ENCODE data around the gene SYTL5.

Gene SYTL5
- total RNA-seq: 0 reads per million in 3 donors

DNA sequence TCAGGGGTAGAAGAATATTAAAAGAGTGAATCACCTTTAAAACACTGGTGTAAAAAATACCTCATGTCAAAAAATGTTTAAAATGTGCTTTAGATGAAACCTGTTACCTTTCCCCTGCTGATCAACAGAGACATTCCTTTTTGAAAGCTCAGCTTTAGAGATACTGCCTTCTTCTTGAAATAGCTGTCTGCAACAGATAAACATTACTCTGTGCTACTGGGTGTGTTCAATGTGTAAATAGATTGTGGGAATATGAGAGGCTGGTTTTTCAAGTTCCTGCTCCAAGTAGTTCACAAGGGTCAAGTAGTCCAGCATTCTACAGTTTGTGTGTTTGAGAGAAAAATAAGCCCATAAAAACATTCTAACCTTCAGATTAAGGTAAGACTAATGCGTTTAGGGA lies at the start of gene SYTL5:
SYTL5 (plus strand) TSS at position 263 of the 400 bp plus-strand sequence. CDS start 27,337 bp downstream, outside the sequence.
- Histone ChIP-seq H3K27ac (ENCODE audit: insufficient read depth, low read length, poor library complexity, severe bottlenecking) (no peak within 1 kb of the TSS), H3K4me1 (ENCODE audit: control insufficient read depth, insufficient read depth, low read length, poor library complexity, severe bottlenecking) (no peaks in the 10 kb centered on the region), H3K27me3 (replicated peaks; ENCODE audit: control insufficient read depth, insufficient read depth, low read length, poor library complexity, severe bottlenecking) (no peaks in the 10 kb centered on the region), H3K4me3 (ENCODE audit: insufficient read depth, low read depth, low read length, poor library complexity, severe bottlenecking) (no peak within 1 kb of the TSS), H3K9me3 (ENCODE audit: control insufficient read depth, low read length) (no peaks in the 10 kb centered on the region), H3K36me3 (ENCODE audit: control insufficient read depth, insufficient read depth, low read length) (no peaks in the 10 kb centered on the region)
- DNase-seq: no peak

DNA sequence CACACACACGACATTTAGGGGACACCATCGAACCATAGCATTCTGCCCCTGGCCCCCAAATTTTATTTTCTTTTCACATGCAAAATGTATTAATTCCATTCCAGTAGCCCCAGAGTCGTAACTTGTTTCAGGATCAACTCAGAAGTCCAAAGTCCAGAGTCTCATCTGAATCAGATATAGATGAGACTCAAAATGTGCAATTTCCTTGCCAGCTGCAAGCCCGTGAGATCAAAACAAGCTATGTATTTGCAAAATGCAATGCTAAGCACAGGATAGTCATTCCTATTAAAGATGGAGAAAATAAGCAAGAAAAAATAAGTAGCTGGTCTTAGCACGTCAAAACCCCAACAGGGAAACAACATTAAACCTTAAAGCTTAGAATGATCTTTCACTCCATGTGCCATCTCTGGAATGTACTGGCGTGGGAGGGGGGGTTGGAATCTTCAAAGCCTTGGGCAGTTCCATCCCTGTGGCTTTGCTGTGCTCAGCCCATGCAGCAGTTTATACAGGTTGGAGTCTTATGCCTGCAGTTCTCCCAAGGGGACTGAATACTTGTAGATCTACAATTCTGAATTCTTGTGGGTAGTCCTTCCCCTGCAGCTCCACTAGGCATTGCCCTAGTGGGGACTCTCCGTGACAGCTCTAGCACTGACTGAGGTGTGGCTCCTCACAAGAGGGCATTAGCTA lies 47.7 kb upstream of the SYTL5 start:
- Histone ChIP-seq H3K4me1 (ENCODE audit: control insufficient read depth, insufficient read depth, low read length, poor library complexity, severe bottlenecking) (no peaks in the 10 kb centered on the region), H3K27me3 (replicated peaks; ENCODE audit: control insufficient read depth, insufficient read depth, low read length, poor library complexity, severe bottlenecking) (no peaks in the 10 kb centered on the region), H3K27ac (ENCODE audit: insufficient read depth, low read length, poor library complexity, severe bottlenecking) (no peak overlapping the region), H3K36me3 (ENCODE audit: control insufficient read depth, insufficient read depth, low read length) (no peaks in the 10 kb centered on the region), H3K9me3 (ENCODE audit: control insufficient read depth, low read length) (no peaks in the 10 kb centered on the region), H3K4me3 (ENCODE audit: insufficient read depth, low read depth, low read length, poor library complexity, severe bottlenecking) (no peak overlapping the region)
- DNase-seq: no peak

DNA sequence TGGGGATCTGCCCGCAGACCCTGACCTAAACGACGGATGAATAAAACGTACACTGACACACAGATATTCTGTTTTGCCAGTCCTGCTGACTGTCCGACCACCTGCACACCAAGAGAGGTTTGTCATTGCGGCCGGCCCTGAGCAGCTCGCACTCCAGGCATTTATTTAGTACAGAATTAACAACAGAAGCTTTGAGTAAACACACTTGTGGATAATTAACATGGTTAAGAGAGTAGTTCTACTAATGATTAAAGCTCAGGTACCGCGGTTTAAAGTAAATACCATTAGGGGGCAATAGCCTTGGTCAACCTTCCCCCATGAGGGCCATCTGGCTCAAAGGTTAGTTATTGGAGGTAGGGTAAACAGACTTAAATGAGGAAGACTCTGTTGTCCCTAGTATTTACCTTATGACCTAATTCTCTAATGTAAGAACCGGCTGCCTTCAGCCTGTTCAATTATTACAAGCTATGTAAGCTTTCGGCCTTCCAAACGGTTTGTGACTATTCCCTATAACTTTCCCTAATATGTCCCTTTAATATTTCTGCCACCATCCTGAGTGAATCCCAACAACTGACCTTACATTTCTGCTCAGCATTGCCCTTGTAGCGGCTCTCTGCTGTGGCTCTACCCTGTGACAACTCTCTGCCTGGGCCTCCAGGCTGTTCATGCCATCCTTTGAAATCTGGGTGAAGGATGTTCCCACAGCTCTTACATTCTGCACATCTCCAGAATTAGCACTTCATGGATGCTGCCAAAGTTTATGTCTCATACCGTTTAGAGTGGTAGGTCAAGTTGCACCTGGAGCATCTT lies 46.9 kb upstream of the SYTL5 start:
- Histone ChIP-seq H3K27me3 (replicated peaks; ENCODE audit: control insufficient read depth, insufficient read depth, low read length, poor library complexity, severe bottlenecking) (no peaks in the 10 kb centered on the region), H3K36me3 (ENCODE audit: control insufficient read depth, insufficient read depth, low read length) (no peaks in the 10 kb centered on the region), H3K4me1 (ENCODE audit: control insufficient read depth, insufficient read depth, low read length, poor library complexity, severe bottlenecking) (no peaks in the 10 kb centered on the region), H3K27ac (ENCODE audit: insufficient read depth, low read length, poor library complexity, severe bottlenecking) (no peak overlapping the region), H3K9me3 (ENCODE audit: control insufficient read depth, low read length) (no peaks in the 10 kb centered on the region), H3K4me3 (ENCODE audit: insufficient read depth, low read depth, low read length, poor library complexity, severe bottlenecking) (no peak overlapping the region)
- DNase-seq: no peak

DNA sequence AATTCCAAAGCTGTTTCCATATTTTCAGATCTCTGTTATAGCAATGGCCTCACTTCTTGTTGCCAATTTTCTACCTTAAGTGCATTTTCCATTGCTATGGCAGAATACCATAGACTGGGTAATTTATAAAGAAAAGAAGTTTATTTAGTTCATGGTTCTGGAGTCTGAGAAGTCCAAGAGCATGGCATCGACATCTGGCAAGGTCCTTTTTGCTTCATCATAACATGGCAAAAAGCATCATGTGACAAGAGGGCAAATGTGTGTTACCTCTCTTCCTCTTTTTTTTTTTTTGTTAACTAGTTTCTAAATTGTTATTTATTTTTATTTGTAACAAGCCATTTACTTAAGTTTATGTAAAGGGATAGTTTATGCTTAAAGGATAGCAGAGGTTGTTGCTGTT lies 45.2 kb upstream of the SYTL5 start:
- H3K27ac ChIP-seq (ENCODE audit: insufficient read depth, low read length, poor library complexity, severe bottlenecking): no peak overlapping the region

DNA sequence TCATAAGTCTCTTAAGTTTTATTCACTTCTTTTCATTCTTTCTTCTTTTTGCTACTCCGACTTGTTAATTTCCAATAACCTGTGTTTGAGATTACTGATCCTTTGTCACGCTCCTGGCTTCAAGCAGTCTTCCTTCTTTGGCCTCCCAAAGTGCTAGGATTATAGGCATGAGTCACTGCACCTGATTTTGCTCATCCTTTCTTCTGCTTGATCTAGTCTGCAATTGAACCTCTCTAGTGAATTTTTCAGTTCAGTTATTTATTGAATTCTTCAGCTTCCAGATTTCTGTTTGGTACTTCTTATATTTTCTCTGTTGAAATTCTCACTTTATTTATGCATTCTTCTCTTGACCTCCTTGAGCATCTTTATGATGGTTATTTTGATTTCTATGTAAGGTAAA lies 38.6 kb upstream of the SYTL5 start:
- no peak for DNase-seq
- H3K9me3 ChIP-seq (ENCODE audit: control insufficient read depth, low read length): no peaks in the 10 kb centered on the region
- no peak overlapping the region for H3K4me3 ChIP-seq (ENCODE audit: insufficient read depth, low read depth, low read length, poor library complexity, severe bottlenecking)
- H3K27me3 ChIP-seq (replicated peaks; ENCODE audit: control insufficient read depth, insufficient read depth, low read length, poor library complexity, severe bottlenecking): no peaks in the 10 kb centered on the region
- H3K27ac ChIP-seq (ENCODE audit: insufficient read depth, low read length, poor library complexity, severe bottlenecking): no peak overlapping the region
- H3K4me1 ChIP-seq (ENCODE audit: control insufficient read depth, insufficient read depth, low read length, poor library complexity, severe bottlenecking): no peaks in the 10 kb centered on the region
- H3K36me3 ChIP-seq (ENCODE audit: control insufficient read depth, insufficient read depth, low read length): no peaks in the 10 kb centered on the region

More for the DNA sequence above, 45.2 kb upstream of the SYTL5 start:
- H3K27me3 ChIP-seq (replicated peaks; ENCODE audit: control insufficient read depth, insufficient read depth, low read length, poor library complexity, severe bottlenecking): no peaks in the 10 kb centered on the region
- no peak for DNase-seq
- H3K4me1 ChIP-seq (ENCODE audit: control insufficient read depth, insufficient read depth, low read length, poor library complexity, severe bottlenecking): no peaks in the 10 kb centered on the region
- no peaks in the 10 kb centered on the region for H3K36me3 ChIP-seq (ENCODE audit: control insufficient read depth, insufficient read depth, low read length)
- no peak overlapping the region for H3K4me3 ChIP-seq (ENCODE audit: insufficient read depth, low read depth, low read length, poor library complexity, severe bottlenecking)
- no peaks in the 10 kb centered on the region for H3K9me3 ChIP-seq (ENCODE audit: control insufficient read depth, low read length)

DNA sequence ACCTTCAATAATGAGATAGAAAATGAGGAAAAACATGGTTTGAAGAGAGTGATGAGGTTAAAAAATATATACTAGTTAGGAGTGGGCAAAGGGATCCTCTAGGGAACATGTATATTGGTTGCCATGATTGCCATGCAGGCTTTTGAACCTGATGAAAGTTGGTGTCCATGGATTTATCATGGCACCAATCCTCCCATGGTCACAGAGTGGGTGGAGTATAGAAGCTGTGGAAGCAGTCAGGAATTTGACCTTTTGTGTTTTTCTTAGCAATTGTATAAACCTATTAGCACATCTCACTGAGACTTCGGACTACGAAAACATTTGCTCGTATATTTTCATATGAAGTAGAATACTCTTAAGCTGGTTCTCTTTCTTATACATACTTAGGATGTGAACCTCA lies 30.9 kb upstream of the SYTL5 start:
- H3K36me3 ChIP-seq (ENCODE audit: control insufficient read depth, insufficient read depth, low read length): no peaks in the 10 kb centered on the region
- H3K9me3 ChIP-seq (ENCODE audit: control insufficient read depth, low read length): no peaks in the 10 kb centered on the region
- H3K27me3 ChIP-seq (replicated peaks; ENCODE audit: control insufficient read depth, insufficient read depth, low read length, poor library complexity, severe bottlenecking): no peaks in the 10 kb centered on the region
- no peak overlapping the region for H3K27ac ChIP-seq (ENCODE audit: insufficient read depth, low read length, poor library complexity, severe bottlenecking)
- no peak for DNase-seq
- no peak overlapping the region for H3K4me3 ChIP-seq (ENCODE audit: insufficient read depth, low read depth, low read length, poor library complexity, severe bottlenecking)
- H3K4me1 ChIP-seq (ENCODE audit: control insufficient read depth, insufficient read depth, low read length, poor library complexity, severe bottlenecking): no peaks in the 10 kb centered on the region

DNA sequence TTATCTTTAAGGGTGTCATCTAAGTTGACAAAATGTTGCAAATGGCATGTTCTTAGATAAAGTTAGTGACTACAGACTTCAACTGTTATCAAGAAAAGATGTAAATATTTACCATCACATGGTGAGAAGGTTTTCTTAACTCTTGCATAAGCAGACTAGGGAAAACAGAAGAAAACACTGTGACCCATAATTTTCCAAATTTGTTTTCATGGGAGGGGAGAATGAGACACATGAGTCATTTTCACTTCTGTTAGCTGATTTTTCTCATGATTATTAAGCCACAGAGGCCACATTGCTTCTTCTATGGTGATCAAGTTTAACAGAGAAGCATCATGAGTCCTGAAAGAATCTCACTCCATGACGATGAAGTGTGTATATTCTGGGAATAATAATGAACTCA lies 30.2 kb upstream of the SYTL5 start:
- DNase-seq: no peak
- H3K4me3 ChIP-seq (ENCODE audit: insufficient read depth, low read depth, low read length, poor library complexity, severe bottlenecking): no peak overlapping the region
- H3K27ac ChIP-seq (ENCODE audit: insufficient read depth, low read length, poor library complexity, severe bottlenecking): no peak overlapping the region
- H3K27me3 ChIP-seq (replicated peaks; ENCODE audit: control insufficient read depth, insufficient read depth, low read length, poor library complexity, severe bottlenecking): no peaks in the 10 kb centered on the region
- H3K36me3 ChIP-seq (ENCODE audit: control insufficient read depth, insufficient read depth, low read length): no peaks in the 10 kb centered on the region
- H3K9me3 ChIP-seq (ENCODE audit: control insufficient read depth, low read length): no peaks in the 10 kb centered on the region
- no peaks in the 10 kb centered on the region for H3K4me1 ChIP-seq (ENCODE audit: control insufficient read depth, insufficient read depth, low read length, poor library complexity, severe bottlenecking)

DNA sequence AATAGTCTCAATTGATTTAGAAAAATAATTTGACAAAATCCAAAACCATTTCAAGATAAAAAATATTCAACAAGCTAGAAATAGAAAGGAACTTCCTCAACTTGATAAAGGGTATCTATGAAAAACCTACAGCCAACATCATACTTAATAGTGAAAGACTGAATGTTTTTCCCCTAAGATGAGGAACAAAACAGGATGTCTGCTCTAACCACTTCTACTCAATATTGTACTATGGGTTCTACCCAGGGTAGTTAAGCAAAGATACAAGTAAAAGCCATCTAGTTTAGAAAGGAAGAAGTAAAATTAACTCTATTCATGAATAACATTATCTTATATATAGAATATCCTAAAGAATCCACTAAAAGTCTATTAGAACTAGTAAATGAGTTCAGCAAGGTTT lies 21.5 kb upstream of the SYTL5 start:
- H3K9me3 ChIP-seq (ENCODE audit: control insufficient read depth, low read length): no peaks in the 10 kb centered on the region
- no peaks in the 10 kb centered on the region for H3K36me3 ChIP-seq (ENCODE audit: control insufficient read depth, insufficient read depth, low read length)
- H3K4me1 ChIP-seq (ENCODE audit: control insufficient read depth, insufficient read depth, low read length, poor library complexity, severe bottlenecking): no peaks in the 10 kb centered on the region
- no peak for DNase-seq
- H3K27me3 ChIP-seq (replicated peaks; ENCODE audit: control insufficient read depth, insufficient read depth, low read length, poor library complexity, severe bottlenecking): no peaks in the 10 kb centered on the region
- no peak overlapping the region for H3K27ac ChIP-seq (ENCODE audit: insufficient read depth, low read length, poor library complexity, severe bottlenecking)
- H3K4me3 ChIP-seq (ENCODE audit: insufficient read depth, low read depth, low read length, poor library complexity, severe bottlenecking): no peak overlapping the region

DNA sequence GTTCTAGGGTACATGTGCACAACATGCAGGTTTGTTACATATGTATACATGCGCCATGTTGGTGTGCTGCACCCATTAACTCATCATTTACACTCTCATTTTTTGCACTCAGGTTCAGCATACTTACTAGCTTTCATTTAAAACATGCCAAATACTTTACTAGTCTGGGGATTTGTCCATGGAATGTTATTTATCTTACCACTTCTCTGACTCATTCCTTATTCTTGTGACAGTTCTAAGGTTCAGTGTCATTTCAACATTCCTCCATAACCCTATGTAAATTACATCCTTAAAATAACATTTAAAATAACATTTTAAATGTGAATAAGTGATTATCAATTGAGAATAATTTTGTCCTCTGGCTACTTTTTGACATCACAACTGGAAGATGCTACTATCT lies 19.5 kb upstream of the SYTL5 start:
- H3K4me1 ChIP-seq (ENCODE audit: control insufficient read depth, insufficient read depth, low read length, poor library complexity, severe bottlenecking): no peaks in the 10 kb centered on the region
- no peaks in the 10 kb centered on the region for H3K36me3 ChIP-seq (ENCODE audit: control insufficient read depth, insufficient read depth, low read length)
- no peak for DNase-seq
- H3K27me3 ChIP-seq (replicated peaks; ENCODE audit: control insufficient read depth, insufficient read depth, low read length, poor library complexity, severe bottlenecking): no peaks in the 10 kb centered on the region
- no peaks in the 10 kb centered on the region for H3K9me3 ChIP-seq (ENCODE audit: control insufficient read depth, low read length)
- H3K4me3 ChIP-seq (ENCODE audit: insufficient read depth, low read depth, low read length, poor library complexity, severe bottlenecking): no peak overlapping the region
- no peak overlapping the region for H3K27ac ChIP-seq (ENCODE audit: insufficient read depth, low read length, poor library complexity, severe bottlenecking)

DNA sequence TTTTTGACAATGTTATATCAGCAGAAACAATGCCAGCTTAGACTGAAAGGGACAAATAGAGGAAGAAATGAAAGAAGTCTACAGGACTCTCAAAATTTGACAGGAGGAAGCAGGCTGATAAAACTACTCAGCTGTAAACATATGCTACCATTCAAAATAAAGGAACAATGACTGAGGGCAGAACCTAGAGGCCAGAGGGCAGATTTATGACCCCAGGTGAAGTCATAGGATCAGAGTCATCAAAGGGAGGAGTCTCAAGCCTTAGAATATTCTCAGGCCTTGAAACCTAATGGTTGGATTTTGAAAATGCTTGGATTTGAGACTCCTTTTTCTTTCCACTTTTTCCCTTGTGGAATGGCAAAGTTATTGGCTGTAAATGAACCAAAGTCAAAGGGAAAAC lies 17.0 kb upstream of the SYTL5 start:
- Histone ChIP-seq H3K27me3 (replicated peaks; ENCODE audit: control insufficient read depth, insufficient read depth, low read length, poor library complexity, severe bottlenecking) (no peaks in the 10 kb centered on the region), H3K9me3 (ENCODE audit: control insufficient read depth, low read length) (no peaks in the 10 kb centered on the region), H3K27ac (ENCODE audit: insufficient read depth, low read length, poor library complexity, severe bottlenecking) (no peak overlapping the region), H3K4me3 (ENCODE audit: insufficient read depth, low read depth, low read length, poor library complexity, severe bottlenecking) (no peak overlapping the region), H3K36me3 (ENCODE audit: control insufficient read depth, insufficient read depth, low read length) (no peaks in the 10 kb centered on the region), H3K4me1 (ENCODE audit: control insufficient read depth, insufficient read depth, low read length, poor library complexity, severe bottlenecking) (no peaks in the 10 kb centered on the region)
- DNase-seq: no peak
